ENCODE data around the gene DLGAP1.
"Not testable (repeated sequence)": the region's sequence is repeated elsewhere in the genome, so short reads cannot be mapped to it uniquely, and the experiment has no call there.

Gene DLGAP1

DNA sequence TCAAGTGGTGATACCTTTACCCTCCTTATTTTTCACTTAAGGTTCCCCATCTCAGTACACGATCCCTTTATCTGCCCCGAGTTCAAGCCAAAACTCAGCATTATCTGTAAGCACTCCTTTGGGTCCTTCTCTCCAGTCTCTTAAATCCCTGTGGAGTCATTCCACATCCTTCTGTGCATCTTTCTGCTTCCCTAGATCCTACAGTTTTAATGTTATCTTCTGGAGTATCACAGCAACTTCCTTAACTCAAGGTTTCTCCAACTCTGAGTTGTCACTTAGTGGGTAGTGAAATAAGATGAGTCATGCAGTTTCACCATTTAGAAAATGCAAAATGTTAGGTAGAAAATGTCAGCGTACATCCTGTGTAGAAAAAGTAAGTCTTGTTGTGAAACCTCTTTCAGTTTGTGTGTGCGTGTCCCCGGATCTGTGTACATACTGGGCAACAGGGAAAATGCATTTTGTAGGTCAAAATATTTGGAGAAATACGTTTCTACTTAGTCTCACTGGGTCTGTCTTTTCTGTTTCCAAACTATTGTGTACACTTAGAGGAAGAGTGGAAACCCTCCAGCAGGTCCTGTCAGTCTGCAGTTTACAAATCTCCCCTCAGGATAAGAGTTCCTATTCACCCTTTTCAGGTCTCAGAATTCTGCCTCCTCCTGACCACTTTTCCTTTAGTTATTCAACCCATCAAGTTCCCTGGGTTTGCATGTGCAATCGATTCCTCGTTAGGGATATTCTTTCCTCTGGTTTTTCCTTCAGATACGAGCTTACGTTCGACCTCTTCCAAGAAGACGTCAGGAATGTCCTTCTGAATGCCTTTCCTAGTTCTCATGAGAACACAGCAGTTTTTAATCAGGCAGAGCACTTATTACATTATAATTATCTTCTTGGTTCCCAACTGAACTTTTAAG lies 850.4 kb downstream of the DLGAP1 start:
- peak in 3 of 42 donors; percentile 24 to 57 (median 42) for DNase-seq
- intact Hi-C loops (cut with DNase I) = no loop called here

- intact Hi-C loops (cut with DNase I) = no loop called here
- no peak for DNase-seq
These were observed 850.9 kb downstream of the DLGAP1 start for GRCh38 chr18:3604235-3604497.

- intact Hi-C loops (cut with DNase I) = no loop called here
- DNase-seq = peak in 18 of 42 donors; percentile 19 to 82 (median 48)
These were observed 851.5 kb downstream of the DLGAP1 start for GRCh38 chr18:3603421-3604234.

DNA sequence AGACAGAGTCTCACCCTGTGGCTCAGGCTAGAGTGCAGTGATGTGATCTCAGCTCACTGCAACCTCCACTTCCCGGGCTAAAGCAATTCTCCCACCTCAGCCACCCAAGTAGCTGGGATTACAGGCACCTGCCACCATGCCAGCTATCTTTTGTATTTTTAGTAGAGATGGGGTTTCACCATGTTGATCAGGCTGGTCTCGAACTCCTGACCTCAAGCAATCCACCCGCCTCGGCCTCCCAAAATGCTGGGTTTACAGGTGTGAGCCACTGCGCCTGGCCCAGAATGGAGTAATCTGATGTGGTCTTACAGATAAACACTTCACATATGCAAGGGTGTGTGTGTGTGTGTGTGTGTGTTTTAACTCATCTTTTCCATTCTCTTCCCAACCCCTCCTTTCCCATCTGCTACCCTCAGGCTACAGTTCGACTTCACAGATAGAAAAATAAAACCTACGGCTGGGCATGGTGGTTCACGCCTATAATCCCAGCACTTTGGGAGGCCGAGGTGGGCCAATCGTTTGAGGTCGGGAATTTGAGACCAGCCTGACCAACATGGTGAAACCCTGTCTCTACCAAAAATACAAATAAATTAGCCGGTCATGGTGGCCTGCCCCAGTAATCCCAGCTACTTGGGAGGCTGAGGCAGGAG lies 853.9 kb downstream of the DLGAP1 start:
- DNase-seq; intact Hi-C loops (cut with DNase I): not testable (repeated sequence)

DNA sequence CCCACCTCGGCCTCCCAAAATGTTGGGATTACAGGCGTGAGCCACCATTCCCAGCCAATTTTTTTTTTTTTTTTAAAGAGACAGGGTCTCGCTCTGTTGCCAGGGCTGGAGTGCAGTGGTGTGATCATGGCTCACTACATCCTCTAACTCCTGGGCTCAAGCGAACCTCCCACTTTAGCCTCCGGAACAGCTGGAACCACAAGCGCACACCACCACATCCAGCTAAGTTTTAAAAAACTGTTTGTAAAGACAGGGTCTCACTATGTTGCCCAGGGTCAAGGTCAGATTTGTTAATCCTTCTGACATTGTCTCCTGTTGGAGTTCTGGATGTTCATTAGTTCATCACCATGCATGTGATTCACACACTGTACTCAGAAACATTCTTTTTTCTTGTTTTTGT lies 855.2 kb downstream of the DLGAP1 start:
- DNase-seq = no peak
- intact Hi-C loops (cut with DNase I) = loop anchor here (5.0 kb wide), 1 partner anchor 67 kb away; no protein-coding TSS in a partner anchor

DNA sequence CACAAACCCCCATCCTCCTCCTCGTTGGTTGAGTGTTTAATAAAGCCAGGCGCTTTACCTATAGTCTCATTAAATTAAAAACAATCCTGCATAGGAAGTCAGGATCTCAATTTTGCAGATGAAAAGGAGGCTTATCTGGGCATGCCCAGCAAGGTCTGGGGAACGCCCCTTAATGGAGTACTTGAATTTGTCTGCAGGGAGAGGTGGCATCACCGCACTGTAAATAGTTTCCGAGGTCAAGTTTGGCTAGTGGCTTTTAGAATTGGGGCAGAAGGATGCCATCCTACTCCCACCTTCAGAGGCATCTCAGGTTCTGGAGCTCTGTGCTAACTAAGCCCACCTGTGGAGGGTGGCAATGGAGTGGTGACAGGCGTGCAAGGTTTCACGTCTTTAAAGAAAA lies 855.9 kb downstream of the DLGAP1 start:
- intact Hi-C loops (cut with DNase I) = loop anchor here (5.0 kb wide), 1 partner anchor 68 kb away; no protein-coding TSS in a partner anchor
- DNase-seq = no peak

- DNase-seq = no peak
- intact Hi-C loops (cut with DNase I) = loop anchor here (5.0 kb wide), 1 partner anchor 69 kb away; no protein-coding TSS in a partner anchor
These were observed 856.5 kb downstream of the DLGAP1 start for GRCh38 chr18:3598581-3598980.

DNA sequence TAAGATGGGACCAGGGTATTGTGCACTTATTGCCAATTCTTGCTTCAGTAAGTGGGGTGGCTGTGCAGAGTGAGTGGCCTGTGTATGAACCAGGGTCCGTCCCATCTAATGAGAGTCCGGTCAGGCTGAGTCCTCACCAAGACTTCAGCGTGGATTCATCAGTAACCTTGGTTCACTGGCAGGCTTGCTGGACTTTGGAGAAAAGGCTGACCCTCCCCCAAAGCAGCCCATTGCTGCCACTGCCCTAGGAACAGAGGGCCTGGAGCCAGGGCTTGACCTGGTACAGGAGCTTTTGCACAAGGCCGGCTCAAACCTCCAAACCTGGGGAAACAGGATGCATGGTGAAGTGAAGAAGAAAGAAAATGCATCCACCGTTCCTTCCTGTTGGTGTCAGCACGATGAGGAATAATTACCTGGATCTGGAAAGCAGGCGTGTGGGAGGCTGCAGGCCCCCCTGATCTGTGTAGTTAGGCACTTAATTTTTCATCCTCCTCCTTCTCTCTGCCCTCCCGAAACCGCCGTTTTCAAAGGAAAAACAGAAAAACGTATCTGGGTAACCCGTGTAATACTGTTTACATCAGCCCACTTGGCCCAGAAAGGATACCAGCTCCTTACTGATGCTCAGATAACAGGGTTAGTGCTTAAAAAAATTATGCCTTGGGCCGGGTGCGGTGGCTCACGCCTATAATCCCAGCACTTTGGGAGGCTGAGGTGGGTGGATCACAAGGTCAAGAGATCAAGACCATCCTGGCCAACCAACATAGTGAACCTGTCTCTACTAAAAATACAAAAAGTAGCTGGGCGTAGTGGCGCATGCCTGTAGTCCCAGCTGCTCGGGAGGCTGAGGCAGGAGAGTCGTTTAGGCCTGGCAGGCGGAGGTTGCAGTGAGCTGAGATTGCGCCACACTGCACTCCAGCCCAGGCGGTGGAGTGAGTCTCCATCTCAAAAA lies 857.4 kb downstream of the DLGAP1 start:
- DNase-seq = peak in 2 of 42 donors; percentile 19 to 45
- intact Hi-C loops (cut with DNase I) = loop anchor here (5.0 kb wide), 1 partner anchor 70 kb away; no protein-coding TSS in a partner anchor

GRCh38 chr18:3596637-3597384 lies 858.3 kb downstream of the DLGAP1 start:
- DNase-seq = peak in 41 of 42 donors; percentile 35 to 86 (median 64)
- intact Hi-C loops (cut with DNase I) = loop anchor here (5.0 kb wide), 1 partner anchor 70 kb away; no protein-coding TSS in a partner anchor

DNA sequence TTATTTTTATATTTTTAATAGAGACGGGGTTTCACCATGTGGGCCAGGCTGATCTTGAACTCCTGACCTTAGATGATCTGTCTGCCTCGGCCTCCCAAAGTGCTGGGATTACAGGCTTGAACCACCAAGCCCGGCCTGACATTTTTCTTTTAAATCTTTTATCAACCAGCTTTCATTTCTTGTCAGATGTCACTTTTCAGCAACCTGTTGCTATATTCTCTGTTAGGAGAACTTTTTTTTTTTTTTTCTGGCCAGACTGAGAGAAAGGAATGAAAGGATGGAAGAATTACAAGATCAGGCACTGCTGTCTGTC lies 858.8 kb downstream of the DLGAP1 start:
- DNase-seq = no peak
- intact Hi-C loops (cut with DNase I) = loop anchor here (5.0 kb wide), 1 partner anchor 71 kb away; no protein-coding TSS in a partner anchor

DNA sequence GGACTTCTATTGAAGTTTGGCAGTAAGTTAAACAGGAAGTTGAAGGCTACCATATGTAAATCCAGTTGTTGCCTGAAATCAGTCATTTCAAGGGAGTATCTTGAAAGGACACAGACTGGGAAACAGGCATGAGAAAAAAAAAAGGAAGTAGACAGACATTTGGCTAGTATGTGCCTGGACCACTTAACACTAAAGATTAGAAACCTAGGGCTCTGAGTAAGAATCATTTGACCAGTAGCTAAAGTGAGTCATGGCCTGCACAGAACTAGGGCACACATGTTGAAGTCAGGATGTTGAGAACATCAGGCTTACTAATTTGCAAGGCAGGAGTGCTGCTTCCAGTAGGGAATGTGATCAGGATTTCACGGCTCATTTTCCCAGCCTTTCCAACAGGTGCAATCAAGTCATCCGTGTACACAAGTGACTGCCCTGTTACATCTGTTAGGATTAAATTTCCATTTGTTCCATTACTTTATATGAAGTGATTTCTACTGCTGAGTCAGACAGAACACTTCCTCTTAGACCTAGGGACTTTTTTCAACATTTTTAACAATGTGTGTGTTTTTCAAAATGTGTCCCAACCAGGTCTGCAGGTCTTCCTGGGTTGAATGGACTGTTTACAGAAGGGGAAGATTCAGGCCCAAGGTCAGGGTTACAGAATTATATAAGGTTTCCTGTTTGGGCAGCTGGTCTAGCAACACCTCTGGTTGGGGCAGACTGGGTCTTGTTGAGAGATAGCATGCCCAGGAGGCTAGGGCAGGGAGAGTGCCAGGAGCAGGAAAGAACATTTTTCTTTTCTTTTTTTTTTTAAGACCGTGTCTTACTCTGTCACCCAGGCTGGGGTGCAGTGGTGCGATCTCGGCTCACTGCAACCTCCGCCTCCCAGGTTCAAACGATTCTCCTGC lies 859.5 kb downstream of the DLGAP1 start:
- intact Hi-C loops (cut with DNase I) = loop anchor here (5.0 kb wide), 1 partner anchor 72 kb away; no protein-coding TSS in a partner anchor
- DNase-seq = peak in 5 of 42 donors; percentile 27 to 72 (median 37)

- intact Hi-C loops (cut with DNase I) = loop anchor here (5.0 kb wide), 2 partner anchors 72 to 143 kb away; partner anchors contain the start of gene TGIF1
- DNase-seq = peak in 17 of 42 donors; percentile 14 to 69 (median 34)
These were observed 860.2 kb downstream of the DLGAP1 start for GRCh38 chr18:3594760-3595368.

DNA sequence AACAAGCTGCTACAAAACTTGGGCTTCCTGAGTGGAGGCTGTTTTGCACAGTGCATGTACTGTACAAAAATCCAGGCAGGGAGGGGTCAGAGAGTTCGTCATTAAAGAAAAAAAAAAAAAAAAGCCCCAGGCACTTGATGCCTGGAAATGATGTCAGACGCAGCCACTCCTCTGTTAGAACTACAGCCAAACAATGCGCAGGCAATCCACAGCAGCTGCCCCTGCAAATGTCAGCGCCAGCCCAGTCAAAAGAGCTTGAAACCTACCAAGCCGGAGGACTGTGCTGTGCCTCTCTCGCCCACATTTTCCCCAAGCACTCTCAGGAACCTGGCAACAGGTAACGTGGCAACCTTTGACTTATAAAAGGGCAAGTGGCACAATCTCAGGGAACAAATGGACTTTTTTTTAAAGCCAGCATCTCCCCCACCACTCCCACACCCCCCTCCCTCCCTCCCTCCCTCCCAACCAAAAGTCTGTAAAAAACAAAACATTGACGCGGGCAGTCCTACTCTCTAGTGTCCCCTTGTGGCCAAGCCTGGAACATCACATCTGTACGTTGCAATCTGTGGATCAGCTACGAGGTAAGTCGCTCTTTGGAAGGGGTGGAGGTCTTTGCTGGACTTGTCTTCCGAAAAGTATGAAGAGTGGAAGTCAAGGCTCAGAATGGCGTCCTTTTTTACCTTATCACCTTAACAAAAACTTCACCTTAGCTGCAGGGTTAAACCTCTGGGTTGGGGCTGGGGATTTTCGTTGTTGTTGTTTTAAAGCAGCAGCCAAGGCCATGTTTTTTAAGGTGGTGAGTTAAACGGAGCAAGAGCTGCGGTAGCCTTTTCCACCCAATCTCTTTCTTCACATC lies 861.0 kb downstream of the DLGAP1 start:
- DNase-seq = peak; percentile 60 to 97 (median 89)
- intact Hi-C loops (cut with DNase I) = loop anchor here (5.0 kb wide), 1 partner anchor 142 kb away; the partner anchor contains the start of gene TGIF1

- intact Hi-C loops (cut with DNase I) = loop anchor here (5.0 kb wide), 1 partner anchor 141 kb away; the partner anchor contains the start of gene TGIF1
- peak in 27 of 42 donors; percentile 33 to 77 (median 61) for DNase-seq
These were observed 861.7 kb downstream of the DLGAP1 start for GRCh38 chr18:3593381-3593903.

All from head of caudate nucleus (tissue), 42 donors.